Non-pigmented ciliary epithelial cell (primary cell): ENCODE results near the gene PTPN2.
"Not testable (repeated sequence)": the region's sequence is repeated elsewhere in the genome, so short reads cannot be mapped to it uniquely, and the experiment has no call there.

ENCODE experiments used
- DNase-seq: peaks from one replicate; pipeline ENCODE4 v3.0.0-alpha.2; 2010; ENCODE audit warnings: low read depth

Gene PTPN2

GRCh38 chr18:12891561-12891960 is 7.5 kb upstream of the PTPN2 start:
- DNase-seq, result no peak

- DNase-seq, result no peak
Observed at GRCh38 chr18:12890964-12891363, 6.9 kb upstream of the PTPN2 start.

- DNase-seq, result no peak
Observed at GRCh38 chr18:12886498-12887126, 2.6 kb upstream of the PTPN2 start.

GRCh38 chr18:12885500-12885899 is 1.5 kb upstream of the PTPN2 start:
- no peak for DNase-seq

- DNase-seq, result no peak
Observed at GRCh38 chr18:12884406-12885323, 628 bp upstream of the PTPN2 start.

GRCh38 chr18:12883372-12883683 is 709 bp downstream of the PTPN2 start:
- DNase-seq, result no peak

- no peak for DNase-seq
Observed at GRCh38 chr18:12882453-12883371, 1.3 kb downstream of the PTPN2 start.

GRCh38 chr18:12880541-12880910 is 3.5 kb downstream of the PTPN2 start:
- no peak for DNase-seq

- no peak for DNase-seq
Observed at GRCh38 chr18:12879840-12880540, 4.0 kb downstream of the PTPN2 start.

- DNase-seq, result not testable (repeated sequence)
Observed at GRCh38 chr18:12874992-12875391, 9.0 kb downstream of the PTPN2 start.

- not testable (repeated sequence) for DNase-seq
Observed at GRCh38 chr18:12873961-12874567, 10.0 kb downstream of the PTPN2 start.

- no peak for DNase-seq
Observed at GRCh38 chr18:12872408-12872807, 11.6 kb downstream of the PTPN2 start.

GRCh38 chr18:12868576-12868975 is 15.5 kb downstream of the PTPN2 start:
- no peak for DNase-seq

GRCh38 chr18:12867441-12868123 is 16.5 kb downstream of the PTPN2 start:
- DNase-seq, result no peak

- DNase-seq, result no peak
Observed at GRCh38 chr18:12863687-12864216, 20.3 kb downstream of the PTPN2 start.

- no peak for DNase-seq
Observed at GRCh38 chr18:12862874-12863482, 21.1 kb downstream of the PTPN2 start.

- no peak for DNase-seq
Observed at GRCh38 chr18:12862467-12862866, 21.6 kb downstream of the PTPN2 start.

- DNase-seq, result no peak
Observed at GRCh38 chr18:12861637-12862036, 22.4 kb downstream of the PTPN2 start.

GRCh38 chr18:12860530-12860929 is 23.5 kb downstream of the PTPN2 start:
- DNase-seq, result no peak

- DNase-seq, result no peak
Observed at GRCh38 chr18:12858991-12859390, 25.0 kb downstream of the PTPN2 start.
